HepG2 (cell line): ENCODE measurements around the gene UNC5A.

Experiments
- CEBPB ChIP-seq: IDR thresholded peaks from 2 replicates; pipeline ENCODE4 v1.6.1; 2011; ENCODE audit warnings: low read depth, low read length, improper control_type of control experiment, borderline replicate concordance
- FOXM1 ChIP-seq: sonication (generic); formaldehyde crosslinking; IDR thresholded peaks from 2 replicates; pipeline ENCODE4 v1.5.0; 2020; ENCODE audit warnings: missing genetic modification reagents
- HIVEP1 ChIP-seq: sonication (generic); formaldehyde crosslinking; IDR thresholded peaks from 2 replicates; pipeline ENCODE4 v1.4.0; 2020; ENCODE audit warnings: mild to moderate bottlenecking, missing genetic modification reagents
- MYC ChIP-seq: sonication (generic); formaldehyde crosslinking; IDR thresholded peaks from 2 replicates; pipeline ENCODE4 v1.9.0; 2021; ENCODE audit warnings: missing genetic modification reagents, borderline replicate concordance
- RFX5 ChIP-seq: IDR thresholded peaks from 2 replicates; pipeline ENCODE4 v1.6.1; 2011; ENCODE audit warnings: low read depth, low read length, improper control_type of control experiment
- SP2 ChIP-seq: sonication (generic); formaldehyde crosslinking; IDR thresholded peaks from 2 replicates; pipeline ENCODE4 v1.5.1; 2020; ENCODE audit warnings: mild to moderate bottlenecking, missing genetic modification reagents
- TCF7L2 ChIP-seq: IDR thresholded peaks from 2 replicates; pipeline ENCODE4 v1.6.1; 2011; ENCODE audit warnings: mild to moderate bottlenecking, low read depth, low read length, moderate library complexity
- ZNF24 ChIP-seq: fragments of 450-650 bp; IDR thresholded peaks from 2 replicates; pipeline ENCODE4 v1.6.1; 2017; ENCODE audit warnings: antibody characterized with exemption, mild to moderate bottlenecking
- TF ChIP-seq, protein P1 (sequence below): sonication (generic); formaldehyde crosslinking; IDR thresholded peaks from 2 replicates; pipeline ENCODE4 v1.5.0; 2020; ENCODE audit warnings: mild to moderate bottlenecking, missing genetic modification reagents, moderate library complexity

GRCh38 chr5:176781054-176781375 lies 29.3 kb upstream of the UNC5A start:
- TF ChIP-seq, protein P1, sequence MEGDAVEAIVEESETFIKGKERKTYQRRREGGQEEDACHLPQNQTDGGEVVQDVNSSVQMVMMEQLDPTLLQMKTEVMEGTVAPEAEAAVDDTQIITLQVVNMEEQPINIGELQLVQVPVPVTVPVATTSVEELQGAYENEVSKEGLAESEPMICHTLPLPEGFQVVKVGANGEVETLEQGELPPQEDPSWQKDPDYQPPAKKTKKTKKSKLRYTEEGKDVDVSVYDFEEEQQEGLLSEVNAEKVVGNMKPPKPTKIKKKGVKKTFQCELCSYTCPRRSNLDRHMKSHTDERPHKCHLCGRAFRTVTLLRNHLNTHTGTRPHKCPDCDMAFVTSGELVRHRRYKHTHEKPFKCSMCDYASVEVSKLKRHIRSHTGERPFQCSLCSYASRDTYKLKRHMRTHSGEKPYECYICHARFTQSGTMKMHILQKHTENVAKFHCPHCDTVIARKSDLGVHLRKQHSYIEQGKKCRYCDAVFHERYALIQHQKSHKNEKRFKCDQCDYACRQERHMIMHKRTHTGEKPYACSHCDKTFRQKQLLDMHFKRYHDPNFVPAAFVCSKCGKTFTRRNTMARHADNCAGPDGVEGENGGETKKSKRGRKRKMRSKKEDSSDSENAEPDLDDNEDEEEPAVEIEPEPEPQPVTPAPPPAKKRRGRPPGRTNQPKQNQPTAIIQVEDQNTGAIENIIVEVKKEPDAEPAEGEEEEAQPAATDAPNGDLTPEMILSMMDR (CRISPR knock-in tag), result no peak
- TF ChIP-seq TCF7L2 (no peak), CEBPB (no peak), RFX5 (no peak), MYC (CRISPR knock-in tag) (no peak), HIVEP1 (no peak), FOXM1 (CRISPR knock-in tag) (no peak), ZNF24 (no peak), SP2 (CRISPR knock-in tag) (no peak)
